Superior temporal gyrus (tissue), 1 donor: Measurements from ENCODE around the gene TOP1.
A peak's percentile ranks its signal among the peaks of the same experiment; 100 is the strongest.

Experiments used
- DNase-seq: peaks from one replicate; pipeline ENCODE4 v3.0.0-alpha.2; 2016; ENCODE audit errors: extremely low spot score

Gene TOP1

GRCh38 chr20:41028359-41029149, at the start of gene TOP1:
Gene TOP1, plus strand, starts transcription at chr20:41028822. Its CDS starts 246 bp downstream, at chr20:41029068.
- peak; percentile 99 for DNase-seq

DNA sequence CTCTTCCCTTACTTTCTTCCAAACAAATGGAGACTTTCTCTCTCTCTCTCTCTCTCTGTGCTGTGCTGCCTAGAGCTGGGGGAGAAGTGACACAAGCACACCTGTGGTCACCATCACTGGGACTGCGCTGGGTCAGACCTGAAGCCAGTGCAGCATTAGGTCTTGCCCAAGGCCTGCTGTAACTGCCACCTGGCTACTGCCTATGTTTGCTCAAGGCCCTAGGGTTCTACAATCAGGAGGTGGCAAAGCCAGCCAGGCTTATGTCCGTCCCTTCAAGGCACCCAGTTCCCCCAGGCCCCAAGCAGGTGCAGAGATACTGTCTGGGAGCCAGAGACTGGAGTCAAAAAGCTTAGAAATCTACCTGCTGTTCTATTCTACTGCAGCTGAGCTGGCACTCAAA, 49.4 kb upstream of the TOP1 start:
- DNase-seq, result no peak

- DNase-seq, result no peak
Measured at GRCh38 chr20:40980106-40980827, 48.4 kb upstream of the TOP1 start.

GRCh38 chr20:40980828-40981310, 47.8 kb upstream of the TOP1 start:
- no peak for DNase-seq

DNA sequence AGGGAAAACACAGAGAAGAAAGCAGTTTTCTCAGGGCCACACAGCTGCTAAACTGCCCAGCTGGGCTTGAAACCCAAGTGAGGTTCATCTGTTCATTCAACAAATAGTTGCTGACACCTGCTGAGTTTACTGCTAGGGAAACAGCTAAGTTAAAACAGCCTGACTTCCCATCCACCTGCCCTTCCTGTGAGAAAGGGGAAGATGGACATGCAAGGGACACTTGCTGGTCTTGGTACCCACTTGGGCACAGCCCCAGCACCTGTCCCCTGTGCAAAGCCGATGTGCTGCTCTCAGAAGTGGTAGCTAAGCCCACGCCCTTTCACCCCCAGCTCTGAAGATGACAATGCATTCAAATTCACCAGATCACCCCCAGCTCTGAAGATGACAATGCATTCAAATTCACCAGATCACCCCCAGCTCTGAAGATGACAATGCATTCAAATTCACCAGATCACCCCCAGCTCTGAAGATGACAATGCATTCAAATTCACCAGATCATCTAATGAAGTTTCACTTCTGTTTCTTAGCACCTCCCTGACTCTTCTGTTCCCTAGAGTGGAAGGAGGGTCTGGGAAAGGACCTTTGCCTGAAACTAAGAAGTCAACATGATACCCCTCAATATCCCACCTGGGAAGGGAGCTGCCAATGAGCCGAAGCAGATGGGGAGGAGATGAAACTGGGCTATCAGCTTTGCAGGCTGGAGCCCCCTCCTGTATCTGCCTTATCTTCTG, 46.0 kb upstream of the TOP1 start:
- no peak for DNase-seq

DNA sequence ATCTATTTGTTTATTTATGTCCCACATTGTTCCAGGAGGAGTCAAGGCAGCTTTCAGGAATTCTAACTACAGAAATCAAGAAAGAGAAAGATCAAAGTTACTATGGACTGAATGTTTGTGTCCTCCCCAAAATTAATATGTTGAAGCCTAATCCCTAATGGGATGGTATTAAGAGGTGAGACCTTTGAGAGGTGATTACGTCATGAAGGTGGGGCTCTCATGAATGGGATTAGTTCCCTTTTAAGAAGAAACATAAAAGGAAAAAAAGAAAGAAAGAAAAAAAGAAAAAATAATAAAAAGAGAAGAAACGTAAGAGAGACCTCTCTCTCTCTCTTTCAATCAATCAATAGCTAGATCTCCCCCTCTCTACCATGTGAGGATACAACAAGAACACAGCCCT, 44.7 kb upstream of the TOP1 start:
- no peak for DNase-seq

- DNase-seq, result no peak
Measured at GRCh38 chr20:40984496-40984895, 44.1 kb upstream of the TOP1 start.

GRCh38 chr20:40986774-40987173, 41.8 kb upstream of the TOP1 start:
- no peak for DNase-seq

- DNase-seq, result peak; percentile 87
Measured at GRCh38 chr20:40990542-40991120, 38.0 kb upstream of the TOP1 start.

DNA sequence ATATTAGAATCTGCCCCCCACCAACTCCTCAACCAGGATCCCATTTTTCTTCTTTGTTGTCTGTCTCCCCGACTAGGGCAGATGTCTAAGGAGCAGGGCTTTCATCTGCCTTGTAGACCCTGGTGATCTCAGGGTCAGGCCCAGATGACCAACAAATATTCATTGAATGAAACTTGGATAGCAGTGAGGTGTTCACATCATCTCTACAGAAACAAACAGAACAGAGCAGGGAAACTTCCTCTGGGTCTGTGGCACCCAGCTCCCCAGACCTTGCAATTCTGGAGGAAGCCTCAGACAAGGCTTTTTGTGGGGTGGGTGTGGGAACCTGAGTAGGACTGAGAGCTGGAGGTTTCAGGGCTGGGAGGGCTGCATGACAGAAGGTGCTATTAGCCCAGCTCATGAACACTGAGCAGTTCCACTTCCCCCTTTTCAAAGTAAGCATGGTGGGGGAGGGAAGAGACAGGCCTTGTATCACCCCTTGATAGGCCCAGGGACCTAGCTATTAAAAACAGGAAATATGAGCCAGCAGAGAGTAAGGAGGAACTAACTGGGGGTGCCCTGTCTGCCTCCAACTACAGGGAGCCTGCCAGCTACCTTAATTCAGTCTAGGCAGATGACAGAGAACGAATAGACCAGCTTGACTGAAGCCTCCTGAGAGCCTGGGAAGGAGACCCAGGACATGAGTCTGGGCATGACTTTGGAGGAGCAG, 37.3 kb upstream of the TOP1 start:
- no peak for DNase-seq

GRCh38 chr20:40992349-40993113, 36.1 kb upstream of the TOP1 start:
- no peak for DNase-seq

- DNase-seq, result no peak
Measured at GRCh38 chr20:40993794-40994540, 34.7 kb upstream of the TOP1 start.

DNA sequence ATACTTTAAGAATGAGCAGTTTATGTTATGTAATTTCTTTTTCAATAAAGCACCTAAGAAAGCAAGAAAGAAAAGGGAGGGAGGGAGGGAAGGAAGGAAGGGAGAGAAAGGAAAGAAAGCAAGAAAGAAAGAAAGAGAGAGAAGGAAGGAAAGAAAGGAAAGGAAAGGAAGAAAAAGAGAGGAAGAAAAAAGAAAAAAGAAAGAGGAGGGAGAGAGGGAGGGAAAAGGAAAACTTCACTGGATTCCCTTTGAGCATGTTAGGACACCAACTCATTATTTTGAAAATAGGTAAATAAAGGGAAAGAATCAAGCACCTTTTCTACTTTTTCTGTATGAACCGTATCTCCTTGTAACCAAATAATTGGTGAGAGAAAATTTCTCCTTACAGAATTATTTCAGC, 32.3 kb upstream of the TOP1 start:
- no peak for DNase-seq

- DNase-seq, result no peak
Measured at GRCh38 chr20:40997116-40997515, 31.5 kb upstream of the TOP1 start.

- DNase-seq, result no peak
Measured at GRCh38 chr20:40999841-41000240, 28.8 kb upstream of the TOP1 start.

- no peak for DNase-seq
Measured at GRCh38 chr20:41000628-41001027, 28.0 kb upstream of the TOP1 start.

- no peak for DNase-seq
Measured at GRCh38 chr20:41001497-41001896, 27.1 kb upstream of the TOP1 start.

- no peak for DNase-seq
Measured at GRCh38 chr20:41002842-41003142, 25.8 kb upstream of the TOP1 start.

- DNase-seq, result no peak
Measured at GRCh38 chr20:41003143-41003935, 25.3 kb upstream of the TOP1 start.
